B cell (primary cell): ENCODE results near the gene SAP30L.

Source experiments
- CTCF ChIP-seq: fragments of 200-600 bp; IDR thresholded peaks from one replicate; pipeline ENCODE4 v1.8.0; 2022; ENCODE audit warnings: antibody characterized with exemption, mild to moderate bottlenecking
- EZH2 ChIP-seq: IDR thresholded peaks from 2 replicates; pipeline ENCODE4 v1.6.1; 2012; ENCODE audit warnings: borderline replicate concordance, low read depth, mild to moderate bottlenecking, moderate library complexity, low read length; ENCODE audit not compliant: insufficient read depth, poor library complexity, severe bottlenecking

- TF ChIP-seq CTCF (no peak), EZH2 (no peak)
Measured at GRCh38 chr5:154415114-154415513, 30.7 kb upstream of the SAP30L start.
